ENCODE results near the gene ZFYVE27.
"Not testable (repeated sequence)": the region's sequence is repeated elsewhere in the genome, so short reads cannot be mapped to it uniquely, and the experiment has no call there.

ZFYVE27 gene, protein sequence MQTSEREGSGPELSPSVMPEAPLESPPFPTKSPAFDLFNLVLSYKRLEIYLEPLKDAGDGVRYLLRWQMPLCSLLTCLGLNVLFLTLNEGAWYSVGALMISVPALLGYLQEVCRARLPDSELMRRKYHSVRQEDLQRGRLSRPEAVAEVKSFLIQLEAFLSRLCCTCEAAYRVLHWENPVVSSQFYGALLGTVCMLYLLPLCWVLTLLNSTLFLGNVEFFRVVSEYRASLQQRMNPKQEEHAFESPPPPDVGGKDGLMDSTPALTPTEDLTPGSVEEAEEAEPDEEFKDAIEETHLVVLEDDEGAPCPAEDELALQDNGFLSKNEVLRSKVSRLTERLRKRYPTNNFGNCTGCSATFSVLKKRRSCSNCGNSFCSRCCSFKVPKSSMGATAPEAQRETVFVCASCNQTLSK

DNA sequence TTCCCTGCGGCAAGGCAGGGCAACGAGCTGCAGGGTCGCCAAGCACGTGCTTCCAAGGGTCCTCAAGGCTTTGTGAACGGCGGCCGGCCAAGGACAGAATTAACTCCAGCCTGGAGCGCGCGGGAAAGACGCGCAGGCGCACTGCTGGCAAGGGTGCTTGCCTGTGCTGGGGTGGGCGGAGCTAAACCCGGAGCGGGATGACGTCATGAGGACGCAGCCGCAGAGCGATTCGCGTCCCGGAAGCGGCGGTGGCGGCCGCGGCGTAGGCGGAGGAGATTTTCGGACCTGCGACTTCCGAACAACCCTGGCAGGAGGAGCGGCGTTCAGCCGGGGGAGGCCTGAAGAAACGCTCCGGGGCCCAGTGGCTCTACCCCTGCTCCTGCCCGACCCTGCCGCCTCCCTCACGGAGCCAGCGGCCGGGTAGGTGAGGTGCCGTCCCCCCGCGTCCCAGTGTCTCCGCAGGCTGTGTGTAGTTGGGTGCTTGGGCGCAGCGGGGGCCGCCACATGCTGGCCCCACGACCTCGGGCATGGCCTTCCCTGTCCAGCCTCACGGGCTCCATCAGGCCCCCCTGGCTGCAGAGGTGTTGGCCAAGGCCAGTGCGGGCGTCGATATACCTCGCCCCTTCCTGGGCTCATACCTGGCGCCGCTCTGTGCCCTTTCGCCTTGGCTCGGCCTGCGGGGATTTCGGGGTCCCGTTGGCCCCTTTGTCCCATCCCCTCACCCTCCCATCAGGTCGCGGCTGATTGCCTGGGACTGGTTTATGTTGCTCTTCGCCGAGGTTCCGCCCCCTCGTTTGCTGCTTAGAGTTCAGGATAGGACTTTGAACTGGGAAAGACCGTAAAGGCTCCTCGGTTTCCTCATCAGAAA, at the start of gene ZFYVE27:
Gene ZFYVE27 (plus strand): TSS at position 227 of the 868 bp plus-strand sequence. CDS start 1,350 bp downstream, outside the sequence.
- peak; percentile 95 for DNase-seq

DNA sequence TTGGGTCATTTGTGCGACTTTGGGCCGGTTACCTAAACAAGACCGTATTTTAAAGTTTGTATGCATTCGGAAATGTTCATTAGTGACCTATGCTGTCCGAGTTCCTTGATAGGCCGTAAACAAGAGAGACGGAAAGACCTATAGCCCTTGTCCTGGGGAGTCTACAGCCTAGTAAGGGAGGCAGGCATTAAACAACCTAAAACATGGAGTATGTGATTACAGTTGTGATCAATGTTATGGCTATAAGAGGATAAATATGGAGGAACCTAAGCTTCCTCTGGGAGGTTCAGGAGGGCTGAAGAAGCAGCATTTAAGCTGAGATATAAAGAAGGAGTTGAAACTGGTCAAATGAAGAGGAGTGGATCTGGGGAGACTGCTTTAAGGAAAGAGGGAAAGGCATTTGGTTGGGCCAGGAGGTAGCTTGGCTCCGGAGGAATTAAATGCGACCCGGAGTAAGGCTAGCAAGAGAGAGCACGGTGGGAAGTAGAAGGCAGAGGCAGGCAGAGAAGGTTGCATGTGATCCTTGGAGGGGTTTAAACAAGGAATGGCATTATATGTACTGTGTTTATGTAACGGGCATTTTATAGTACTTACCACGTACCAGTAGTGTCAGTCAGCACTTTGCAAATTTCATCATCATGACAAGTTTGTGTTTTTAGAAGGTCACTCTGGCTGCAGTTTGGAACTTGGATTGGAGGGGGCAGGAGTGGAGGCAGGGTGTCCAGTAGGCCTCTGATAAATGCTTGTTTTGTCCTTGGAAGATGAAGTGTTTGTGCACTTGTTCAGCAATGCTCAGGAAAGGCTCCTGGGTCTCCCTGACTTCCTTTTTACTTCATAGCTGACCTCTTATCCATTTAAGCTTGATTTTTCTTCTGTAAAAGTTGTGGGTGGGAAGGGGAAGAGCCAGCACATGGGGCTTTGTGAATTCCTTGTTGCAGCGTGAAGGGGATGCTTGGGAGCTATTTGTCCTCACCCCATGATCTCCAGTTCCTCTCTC, 48.8 kb upstream of the ZFYVE27 start:
- DNase-seq = no peak

DNA sequence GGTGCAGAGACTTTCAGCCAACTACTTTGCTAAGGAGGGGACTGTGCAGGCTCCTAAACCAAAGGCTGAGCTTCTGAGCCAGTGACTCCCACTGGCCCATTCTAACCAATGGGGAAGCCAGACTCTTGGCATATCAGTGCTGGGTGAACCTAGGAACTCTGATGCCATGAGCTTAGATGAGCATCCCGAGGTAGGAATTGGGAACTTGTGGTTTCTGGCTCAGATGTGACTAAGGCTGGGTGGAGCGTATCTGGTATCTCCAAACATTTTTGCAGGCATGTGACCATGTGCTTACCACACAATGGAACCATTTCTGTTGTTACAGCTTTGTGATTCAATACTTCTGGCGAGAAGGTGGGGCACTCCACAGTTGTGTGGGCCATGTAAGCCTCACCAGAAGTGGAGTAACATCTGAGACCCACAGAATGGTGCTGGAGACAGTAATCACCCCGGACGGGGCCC, 47.3 kb upstream of the ZFYVE27 start:
- DNase-seq = no peak

DNA sequence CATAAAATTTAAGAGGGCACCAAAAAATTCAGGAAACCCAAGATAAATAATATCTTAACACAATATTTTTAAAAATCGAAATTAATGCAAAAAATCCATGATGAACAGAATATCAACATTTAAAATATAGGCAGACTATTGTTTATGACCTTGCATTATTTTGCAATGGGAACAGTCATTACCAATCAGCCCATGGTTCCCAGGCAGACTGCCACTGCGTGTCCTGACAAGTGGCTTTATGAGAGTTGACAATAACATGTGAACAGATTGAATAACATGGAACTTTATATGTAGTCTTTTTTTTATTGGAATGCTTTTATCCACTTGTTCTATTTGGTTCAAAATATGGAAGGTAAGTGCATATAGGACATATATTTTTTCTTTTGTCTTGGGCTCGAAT, 46.8 kb upstream of the ZFYVE27 start:
- no peak for DNase-seq

DNA sequence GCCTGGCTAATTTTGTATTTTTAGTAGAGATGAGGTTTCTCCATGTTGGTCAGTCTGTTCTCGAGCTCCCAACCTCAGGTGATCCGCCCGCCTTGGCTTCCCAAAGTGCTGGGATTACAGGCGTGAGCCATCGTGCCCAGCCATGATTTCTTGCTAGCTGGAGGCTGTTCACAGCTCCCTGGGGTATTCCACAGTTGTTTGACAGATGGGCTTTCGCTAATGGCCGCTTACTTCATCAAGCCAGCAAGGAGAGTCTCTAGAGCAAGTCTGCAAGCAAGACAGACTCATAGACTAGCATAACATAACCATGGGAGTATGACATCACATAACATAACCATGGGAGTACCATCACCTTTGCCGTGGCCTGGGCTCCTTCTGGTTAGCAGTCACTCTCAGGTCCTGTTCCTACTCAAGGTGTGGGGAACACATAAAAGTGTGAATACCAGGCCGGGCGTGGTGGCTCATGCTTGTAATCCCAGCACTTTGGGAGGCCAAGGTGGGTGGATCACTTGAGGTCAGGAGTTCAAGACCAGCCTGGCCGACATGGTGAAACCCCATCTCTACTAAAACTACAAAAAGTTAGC, 38.8 kb upstream of the ZFYVE27 start:
- DNase-seq = not testable (repeated sequence)

DNA sequence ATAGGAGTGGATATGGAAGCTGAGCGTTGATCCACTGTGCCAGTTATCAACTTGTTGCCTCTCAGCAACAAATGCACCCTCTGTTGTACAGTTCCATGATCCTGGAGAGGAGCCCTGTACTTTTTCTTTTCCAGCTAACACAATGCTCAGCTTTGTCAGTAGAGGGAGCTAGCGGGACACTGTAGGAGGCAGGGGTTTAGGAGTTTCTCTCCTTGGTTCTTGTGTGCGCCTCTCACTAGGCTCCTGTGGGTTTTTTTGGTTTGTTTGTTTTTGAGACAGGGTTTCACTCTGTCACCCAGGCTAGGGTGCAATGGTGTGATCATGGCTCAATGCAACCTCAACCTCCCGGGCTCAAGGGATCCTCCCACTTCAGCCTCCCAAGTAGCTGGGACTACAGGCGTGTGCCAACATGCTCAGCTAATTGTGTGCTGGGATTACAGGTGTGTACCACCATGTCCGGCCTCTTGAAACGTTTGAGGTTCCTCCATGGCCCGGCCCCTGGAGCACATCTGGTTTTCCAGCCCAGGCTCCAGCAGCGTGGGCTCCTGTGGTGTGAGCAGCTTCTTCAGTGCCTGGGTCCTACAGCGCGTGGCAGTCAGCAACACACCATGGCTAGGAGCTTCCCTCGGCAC, 35.4 kb upstream of the ZFYVE27 start:
- peak; percentile 16 for DNase-seq

DNA sequence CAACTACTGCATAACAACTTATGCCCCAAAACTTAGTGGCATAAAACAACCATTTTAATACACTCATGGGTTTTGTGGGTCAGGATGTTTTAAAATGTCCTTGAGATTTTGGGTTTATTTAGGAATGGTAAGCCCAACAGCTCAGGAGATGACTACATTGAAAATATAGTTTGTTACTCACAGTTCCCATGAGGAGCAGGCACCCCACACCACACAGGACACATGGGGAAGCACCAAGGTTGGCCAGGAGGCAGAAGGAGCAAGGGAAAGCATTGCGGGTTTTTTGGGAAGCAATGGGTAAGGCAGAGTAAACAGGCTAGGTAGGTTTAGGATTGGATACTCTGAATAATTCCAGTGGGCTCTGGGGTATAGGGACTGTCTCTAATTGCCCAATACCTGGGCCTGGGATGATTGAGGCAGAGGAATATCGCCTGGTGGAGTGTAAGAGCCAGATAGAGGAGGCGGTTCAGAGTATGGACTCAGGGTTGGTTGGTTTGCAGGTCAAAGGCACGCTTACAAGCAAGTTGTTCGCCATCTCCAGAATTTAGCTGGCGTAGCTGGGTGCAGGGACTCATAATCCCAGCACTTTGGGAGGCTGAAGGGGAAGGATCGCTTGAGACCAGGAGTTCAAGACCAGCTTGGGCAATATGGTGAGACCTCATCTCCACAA, 33.4 kb upstream of the ZFYVE27 start:
- DNase-seq = no peak

DNA sequence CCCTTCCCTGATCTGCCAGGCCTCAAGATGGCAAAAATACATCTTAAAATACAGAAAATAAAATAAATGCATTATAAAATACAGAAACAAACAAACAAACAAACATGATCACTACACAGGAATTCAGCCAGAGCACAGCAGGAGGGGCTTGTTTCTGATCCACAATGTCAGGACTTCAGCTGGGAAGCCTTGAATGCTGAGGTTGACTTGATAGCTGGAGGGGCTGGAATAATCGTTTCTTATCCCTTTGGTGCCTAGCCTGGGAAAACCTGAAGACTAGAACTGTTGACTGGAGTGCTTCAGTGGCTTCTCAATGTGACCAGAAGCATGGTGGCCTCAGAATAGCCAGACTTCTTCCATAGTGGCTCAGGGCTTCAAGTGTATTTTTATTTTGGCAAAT, 32.6 kb upstream of the ZFYVE27 start:
- no peak for DNase-seq

DNA sequence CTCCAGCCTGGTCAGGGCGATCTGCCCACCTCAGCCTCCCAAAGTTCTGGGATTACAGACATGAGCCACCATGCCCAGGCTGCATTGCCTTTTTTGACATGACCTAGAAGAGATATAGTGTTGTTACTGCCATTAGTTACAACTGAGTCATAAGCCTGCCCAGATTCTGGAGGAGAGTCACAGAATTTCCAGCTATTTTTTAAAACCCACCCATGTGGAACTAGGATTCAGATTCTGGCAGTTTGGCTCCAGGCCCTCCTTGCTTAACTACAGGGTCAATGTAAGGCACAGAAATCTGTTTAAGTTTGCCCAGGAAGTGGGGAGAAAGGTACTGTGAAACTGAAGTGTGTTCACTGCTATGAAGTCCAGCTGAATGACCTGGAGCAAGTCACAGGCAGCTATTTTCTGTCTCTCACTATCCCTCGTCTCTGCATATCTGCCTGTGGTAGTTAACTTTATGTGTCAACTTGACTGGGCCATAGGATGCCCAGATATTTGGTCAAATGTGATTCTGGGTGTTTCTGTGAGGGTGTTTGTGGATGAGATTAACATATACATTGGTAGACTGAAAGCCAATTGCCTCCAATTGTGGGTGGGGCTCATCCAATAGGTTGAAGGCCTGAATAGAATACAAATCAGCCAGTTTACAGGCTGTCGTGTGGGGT, 31.8 kb upstream of the ZFYVE27 start:
- no peak for DNase-seq

DNA sequence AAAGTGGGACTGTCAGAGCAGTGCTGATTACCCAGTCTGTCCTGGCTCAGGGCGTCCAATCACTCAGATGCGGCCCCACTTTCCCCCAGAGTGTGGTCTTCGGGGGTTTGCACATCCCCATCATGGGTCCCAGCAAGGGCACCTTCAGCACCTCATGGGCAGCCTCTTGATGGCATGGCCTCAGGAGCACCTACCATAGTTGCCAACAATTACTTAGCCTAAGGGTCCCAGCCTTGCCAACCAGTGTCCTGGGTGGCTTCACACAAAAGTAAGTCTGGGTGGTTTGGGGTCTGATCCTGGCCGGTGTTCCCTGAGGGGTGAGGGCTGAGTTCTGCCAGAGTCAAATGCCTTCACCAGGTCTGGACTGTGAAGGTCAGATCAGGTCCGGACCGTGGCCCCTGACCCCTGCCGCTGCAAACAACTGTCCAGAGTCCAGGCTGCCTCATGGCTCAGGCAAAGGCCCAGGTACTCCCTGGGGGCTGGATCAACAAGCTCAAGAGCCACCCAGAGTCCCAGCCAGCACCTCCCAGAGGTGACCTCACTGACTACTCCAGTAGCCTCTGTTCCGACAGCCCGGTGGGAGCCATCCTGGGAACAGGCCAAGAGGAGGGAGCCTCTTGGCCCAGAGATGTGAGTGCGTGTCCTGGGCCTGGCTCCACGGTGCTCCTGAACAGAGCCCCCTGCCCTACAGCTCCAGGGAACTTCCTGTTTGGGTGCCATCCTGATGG, 29.6 kb upstream of the ZFYVE27 start:
- DNase-seq = no peak

DNA sequence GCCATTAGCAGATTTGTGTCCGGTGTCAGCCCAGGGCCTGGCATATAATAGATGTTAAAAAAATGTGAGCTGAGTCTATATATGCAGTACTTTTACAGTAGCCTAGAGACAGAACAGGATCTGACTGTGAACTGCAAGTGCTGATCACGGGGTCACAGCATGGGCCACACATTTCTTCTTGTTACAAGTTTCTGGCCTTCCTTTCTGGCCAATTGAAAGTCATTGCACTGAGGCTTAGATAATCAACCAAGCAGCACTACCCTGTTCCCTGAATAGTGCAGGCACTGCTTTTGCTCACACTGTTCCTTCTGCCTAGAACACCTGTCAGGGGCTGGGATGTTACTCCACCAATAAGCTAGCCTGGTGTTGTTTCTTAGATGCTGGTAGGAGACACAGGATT, 28.8 kb upstream of the ZFYVE27 start:
- DNase-seq = no peak

DNA sequence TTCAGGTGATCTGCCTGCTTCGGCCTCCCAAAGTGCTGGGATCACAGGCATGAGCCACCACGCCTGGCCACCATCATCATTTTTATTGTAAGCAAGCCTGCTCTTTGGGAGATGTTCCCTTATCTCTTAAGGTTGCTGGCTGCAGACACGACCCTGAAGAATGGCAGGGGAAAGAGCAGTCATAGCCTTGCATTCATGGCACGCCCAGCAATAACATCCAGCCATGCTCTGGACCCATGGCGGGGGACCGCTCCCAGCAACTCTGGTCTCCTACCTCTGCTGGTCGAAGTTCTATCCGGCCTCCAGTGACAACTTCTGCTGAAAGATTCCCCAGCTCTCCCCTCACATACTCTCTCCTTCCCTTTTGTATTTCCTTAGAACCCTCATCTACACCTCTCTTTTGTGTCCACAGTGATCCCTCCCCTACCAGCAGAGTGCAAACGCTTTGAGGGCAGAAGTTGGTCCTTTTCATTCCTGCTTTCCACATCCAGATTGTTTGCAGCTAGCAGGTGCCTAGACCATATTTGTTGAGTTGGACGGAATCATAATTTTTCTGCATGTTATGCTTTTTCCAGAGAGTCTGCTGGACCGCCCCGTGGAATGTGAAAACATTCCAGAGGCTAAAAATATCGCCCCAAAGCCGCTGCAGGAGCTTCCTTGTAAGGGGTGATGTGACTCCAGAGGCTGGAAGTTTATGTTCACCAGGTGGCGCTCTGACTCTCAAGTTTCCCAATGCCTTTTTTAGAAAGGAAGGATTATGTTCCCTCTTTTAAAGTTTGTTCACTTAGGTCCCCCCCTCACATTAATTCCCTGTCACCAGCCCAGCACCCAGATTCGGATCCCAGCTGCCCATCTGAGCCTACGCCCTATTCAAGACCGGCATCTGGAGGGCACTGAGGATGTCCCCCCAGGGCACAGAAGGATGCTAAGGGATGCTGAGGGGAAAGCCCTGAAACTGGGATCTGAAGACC, 27.7 kb upstream of the ZFYVE27 start:
- peak; percentile 30 for DNase-seq

DNA sequence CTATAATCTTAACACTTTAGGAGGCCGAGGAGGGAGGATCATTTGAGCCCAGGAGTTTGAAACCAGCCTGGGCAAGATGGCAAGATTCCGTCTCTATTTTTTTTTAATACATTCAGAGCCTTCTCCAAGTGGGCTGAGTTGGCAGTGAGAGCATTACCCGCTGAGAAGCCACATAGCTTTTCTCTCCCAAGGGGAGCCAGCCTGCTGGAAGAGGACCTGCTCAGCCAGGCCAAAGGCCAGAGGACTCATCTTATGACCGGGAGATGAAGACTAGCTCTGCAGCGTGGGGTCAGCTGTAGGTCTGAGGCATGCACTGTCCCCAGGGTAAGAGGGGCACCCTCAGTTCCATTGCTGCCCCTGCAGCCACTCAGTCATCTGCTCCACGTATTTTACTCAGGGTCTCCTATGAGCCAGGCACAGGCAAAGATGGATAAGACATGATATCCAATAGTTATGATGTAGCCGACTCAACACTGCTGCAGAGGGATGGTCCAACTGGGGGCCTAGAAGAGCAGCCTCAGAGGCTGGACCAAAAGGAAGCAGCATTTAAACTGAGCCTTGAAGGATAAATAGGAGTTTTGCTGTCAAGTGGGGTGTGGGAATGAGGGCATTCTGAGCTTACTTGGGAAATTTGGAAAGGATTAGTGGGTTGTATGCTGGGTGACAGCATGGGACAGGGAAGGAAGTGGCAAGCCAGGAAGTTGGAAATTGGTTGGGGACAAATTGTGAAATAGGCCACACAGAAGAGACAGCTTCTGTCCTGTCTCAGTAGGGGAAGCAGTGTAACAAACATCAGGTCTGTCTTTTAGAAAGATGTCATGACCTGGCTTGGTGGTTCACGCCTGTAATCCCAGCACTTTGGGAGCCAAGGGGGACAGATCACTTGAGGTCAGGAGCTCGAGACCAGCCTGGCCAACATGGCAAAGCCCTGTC, 25.0 kb upstream of the ZFYVE27 start:
- DNase-seq = no peak

DNA sequence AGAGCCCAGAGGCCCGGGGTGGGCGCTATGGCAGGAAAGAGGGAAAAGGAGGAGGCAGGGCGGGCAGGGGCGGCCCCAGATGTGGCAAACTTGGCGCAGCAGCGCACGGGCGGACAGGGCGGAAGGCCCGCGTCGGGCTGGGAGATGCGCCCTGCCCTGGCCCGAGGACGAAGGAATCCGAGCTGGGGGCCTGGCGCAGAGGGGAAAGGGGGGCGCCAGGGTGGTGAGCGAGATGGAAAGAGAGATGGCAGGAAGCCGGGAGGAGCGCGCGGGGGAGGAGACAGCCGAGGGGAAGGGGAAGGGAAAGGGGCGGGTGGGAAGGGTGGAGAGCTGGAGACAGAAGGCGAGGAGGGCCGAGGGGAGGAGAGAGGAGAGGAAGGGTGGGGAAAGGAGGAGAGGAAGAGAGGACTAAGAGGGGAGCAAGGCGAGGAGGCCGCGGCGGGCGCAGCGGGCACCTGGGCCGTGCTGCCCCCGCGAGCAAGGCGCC, 23.5 kb upstream of the ZFYVE27 start, which contains the start of gene MARVELD1:
Gene MARVELD1 (plus strand): TSS at position 392 of the 487 bp plus-strand sequence. CDS start 147 bp downstream, outside the sequence.
- peak; percentile 5 for DNase-seq

DNA sequence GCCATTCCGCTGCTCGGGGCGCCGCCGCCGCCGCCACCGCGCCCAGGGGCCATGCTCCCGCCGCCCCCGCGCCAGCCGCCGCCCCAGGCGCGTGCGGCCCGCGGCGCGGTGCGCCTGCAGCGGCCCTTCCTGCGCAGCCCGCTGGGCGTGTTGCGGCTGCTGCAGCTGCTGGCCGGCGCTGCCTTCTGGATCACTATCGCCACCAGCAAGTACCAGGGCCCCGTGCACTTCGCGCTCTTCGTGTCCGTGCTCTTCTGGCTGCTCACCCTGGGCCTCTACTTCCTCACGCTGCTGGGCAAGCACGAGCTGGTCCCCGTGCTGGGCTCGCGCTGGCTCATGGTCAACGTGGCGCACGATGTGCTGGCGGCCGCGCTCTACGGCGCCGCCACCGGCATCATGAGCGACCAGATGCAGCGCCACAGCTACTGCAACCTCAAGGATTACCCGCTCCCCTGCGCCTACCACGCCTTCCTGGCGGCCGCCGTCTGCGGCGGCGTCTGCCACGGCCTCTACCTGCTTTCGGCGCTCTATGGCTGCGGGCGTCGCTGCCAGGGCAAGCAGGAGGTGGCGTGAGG, 23.0 kb upstream of the ZFYVE27 start:
- DNase-seq = peak; percentile 57

DNA sequence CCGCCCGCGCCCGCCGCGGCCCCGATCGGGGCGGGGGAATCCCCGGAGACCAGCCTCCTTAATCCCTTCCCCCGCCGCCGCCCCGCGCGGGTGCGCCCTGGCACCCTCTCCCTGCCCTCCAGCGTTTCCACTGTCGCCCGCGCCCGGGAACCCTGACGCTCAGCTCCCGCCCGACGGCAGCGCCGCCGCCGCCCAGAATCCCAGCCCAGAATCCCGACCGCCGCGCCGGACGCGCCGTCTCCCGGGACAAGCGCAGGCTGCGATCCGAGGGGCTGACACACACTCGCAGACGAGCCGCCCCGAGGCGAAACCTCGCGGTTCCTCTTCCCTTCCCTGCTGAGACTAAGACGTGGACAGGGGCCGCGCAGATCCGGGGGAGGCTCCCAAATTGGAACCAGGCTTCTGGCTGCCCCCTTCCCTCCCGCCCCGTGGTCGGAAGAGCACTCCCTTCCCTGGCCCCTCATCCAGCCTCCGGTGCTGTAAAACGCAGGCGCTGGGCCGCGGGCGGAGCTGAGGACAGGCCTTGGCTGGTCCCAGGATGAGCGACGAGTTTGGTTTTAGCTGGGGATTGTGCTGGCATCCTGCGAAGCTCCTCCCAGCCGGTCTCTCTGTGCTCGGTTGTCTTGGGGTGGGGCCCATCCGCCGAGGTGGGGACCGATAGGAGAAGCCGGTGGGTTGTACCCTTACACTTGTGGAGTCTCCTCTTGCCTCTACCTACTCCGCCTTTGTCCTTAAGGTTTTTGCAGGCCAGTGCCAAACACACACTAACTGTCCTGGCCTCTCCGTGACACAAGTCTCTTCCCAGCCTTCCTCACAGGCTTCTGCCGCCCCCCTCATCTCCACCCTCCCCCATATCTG, 22.3 kb upstream of the ZFYVE27 start:
- peak; percentile 5 for DNase-seq

Measured in stimulated activated CD4-positive, alpha-beta T cell treated with anti-CD3 and anti-CD28 coated beads, Interleukin-4, amount 100 ng/mL, for 1 hour (primary cell).